Spleen (tissue), 7 donors: ENCODE results near the gene CA10.

Experiments used
- CTCF ChIP-seq, 11 experiments: fragments of 200-600 bp in 7 of 11; fragments of 450-650 bp in 4 of 11; sonication (generic) in 4 of 11; IDR thresholded peaks in 8 of 11; conservative IDR thresholded peaks in 3 of 11; 1 replicate in 7 of 11; 2 replicates in 4 of 11; pipeline versions ENCODE4 v1.4.0 to v1.8.0; 2016 to 2021; ENCODE audit warnings: antibody characterized with exemption in 11 of 11, inconsistent platforms in 4 of 11, mild to moderate bottlenecking in 1 of 11
- POLR2A ChIP-seq, 3 donors: fragments of 450-650 bp; IDR thresholded peaks; one replicate each; pipeline ENCODE4 v1.5.1; 2017; ENCODE audit warnings: antibody characterized with exemption in 3 of 3, mild to moderate bottlenecking in 1 of 3
- POLR2AphosphoS5 ChIP-seq, 3 donors: sonication (generic); formaldehyde crosslinking; IDR thresholded peaks; one replicate each; pipeline ENCODE4 v1.5.1; 2017; ENCODE audit warnings: antibody characterized with exemption in 3 of 3
- donor health status: DM: no; HTN: no; CAD: no; lungs with moderate emphysema.
- donor health status: DM: no; HTN: no; CAD: no.
- donor health status: DM: no; HTN: no; CAD: no.

- TF ChIP-seq CTCF (IDR thresholded peaks at IDR 0.05 in 8 of 11, conservative IDR thresholded peaks at IDR 0.05 in 3 of 11) (no peak), POLR2AphosphoS5 (IDR thresholded peaks at IDR 0.05) (no peak), POLR2A (IDR thresholded peaks at IDR 0.05) (no peak)
Observed at GRCh38 chr17:52147872-52148271, 10.6 kb downstream of the CA10 start.
